ENCODE data around the gene RBM4. TPM values are rescaled to one million over a fixed set of nuclear protein-coding genes. Genes with fewer than 3 reads are reported as not detected.

RBM4 gene
- total and polyA plus RNA-seq, 2 of the 4 experiments (the other 2 are of a cell fraction): 165 to 198 TPM

DNA sequence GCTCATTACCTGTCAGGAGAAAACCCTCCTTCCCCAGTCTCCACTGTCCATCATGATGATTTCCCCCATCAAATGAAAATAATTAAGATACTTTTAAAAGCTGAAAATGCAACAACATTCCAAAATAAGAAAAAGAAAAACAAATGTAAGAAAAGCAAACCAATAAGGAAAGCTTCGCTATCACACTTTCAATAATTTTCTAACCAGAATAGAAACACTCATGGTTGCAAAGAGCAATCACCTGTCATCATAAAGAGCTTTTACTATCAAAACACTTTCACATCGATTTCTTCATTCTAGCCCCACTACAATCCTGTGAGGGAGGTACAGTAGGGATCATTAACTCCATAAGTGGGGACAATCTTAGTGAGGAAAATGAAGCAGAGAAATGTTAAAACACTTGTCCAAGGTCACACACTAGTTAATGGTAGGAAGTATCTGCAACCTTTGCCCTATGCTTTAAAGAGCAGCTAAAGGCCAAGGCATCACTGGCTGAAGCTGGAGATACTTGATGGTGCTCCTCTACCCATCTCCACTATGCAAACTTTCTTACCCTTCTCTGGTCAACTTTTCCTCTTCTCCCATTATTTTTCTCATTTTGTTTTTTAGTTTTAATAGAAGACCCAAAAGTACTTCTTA, 36.6 kb downstream of the RBM4 start:
- H3K27ac ChIP-seq (ENCODE audit: insufficient read depth, low read length): no peak overlapping the region
- H2AK5ac ChIP-seq (ENCODE audit: low read depth, low read length): no peak overlapping the region
- dilution Hi-C loops (cut with HindIII; ENCODE audit: low sequenced_read_pairs, unreplicated experiment): no loop called here
- H3K9ac ChIP-seq (ENCODE audit: low read depth, low read length): no peak overlapping the region
- H4K20me1 ChIP-seq (ENCODE audit: insufficient read depth, low read length): peaks cover 10% of the 10 kb centered on the region; the same call in 1 of the 2 replicates
- H3K9me3 ChIP-seq (ENCODE audit: control insufficient read depth, insufficient read depth, low read length): no peaks in the 10 kb centered on the region
- H3K4me1 ChIP-seq (ENCODE audit: control insufficient read depth, insufficient read depth, low read length): peaks cover 5% of the 10 kb centered on the region
- peaks cover 6% of the 10 kb centered on the region; the same call in 1 of the 2 replicates for H3K9me1 ChIP-seq (ENCODE audit: insufficient read depth, low read length)
- WGBS, 2 experiments (ENCODE audit: extremely low coverage in 2 of 2, insufficient read length in 1 of 2): no CpG with 5 or more reads among the region's 2 CpGs
- no peak overlapping the region for H2AK9ac ChIP-seq (replicated peaks; ENCODE audit: low read depth, low read length, poor library complexity)
- ChIA-PET CTCF (no interaction called here), POLR2A (ENCODE audit: unreplicated experiment) (no interaction called here)
- ATAC-seq (ENCODE audit: low read depth): no peak
- H3K36me3 ChIP-seq (ENCODE audit: control insufficient read depth, insufficient read depth, low read length): peaks cover 8% of the 10 kb centered on the region
- H3K27me3 ChIP-seq (ENCODE audit: control insufficient read depth, insufficient read depth, low read length): no peaks in the 10 kb centered on the region
- no peak overlapping the region for H2BK120ac ChIP-seq (ENCODE audit: low read depth, low read length)
- intact Hi-C loops (cut with micrococcal nuclease): no loop called here
- no peak overlapping the region for H3K4ac ChIP-seq (ENCODE audit: low read depth, low read length)
- in situ Hi-C loops (cut with MboI; ENCODE audit: low sequenced_read_pairs): no loop called here
- no peak overlapping the region for H4K5ac ChIP-seq (ENCODE audit: low read depth, low read length)
- peak overlapping the region; percentile 26; the same call in 1 of the 2 replicates for H3K23ac ChIP-seq (ENCODE audit: low read depth, low read length)
- no peak for TF ChIP-seq RAD21 (IDR thresholded peaks at IDR 0.05; ENCODE audit: low read length)
- TF ChIP-seq, protein P1, sequence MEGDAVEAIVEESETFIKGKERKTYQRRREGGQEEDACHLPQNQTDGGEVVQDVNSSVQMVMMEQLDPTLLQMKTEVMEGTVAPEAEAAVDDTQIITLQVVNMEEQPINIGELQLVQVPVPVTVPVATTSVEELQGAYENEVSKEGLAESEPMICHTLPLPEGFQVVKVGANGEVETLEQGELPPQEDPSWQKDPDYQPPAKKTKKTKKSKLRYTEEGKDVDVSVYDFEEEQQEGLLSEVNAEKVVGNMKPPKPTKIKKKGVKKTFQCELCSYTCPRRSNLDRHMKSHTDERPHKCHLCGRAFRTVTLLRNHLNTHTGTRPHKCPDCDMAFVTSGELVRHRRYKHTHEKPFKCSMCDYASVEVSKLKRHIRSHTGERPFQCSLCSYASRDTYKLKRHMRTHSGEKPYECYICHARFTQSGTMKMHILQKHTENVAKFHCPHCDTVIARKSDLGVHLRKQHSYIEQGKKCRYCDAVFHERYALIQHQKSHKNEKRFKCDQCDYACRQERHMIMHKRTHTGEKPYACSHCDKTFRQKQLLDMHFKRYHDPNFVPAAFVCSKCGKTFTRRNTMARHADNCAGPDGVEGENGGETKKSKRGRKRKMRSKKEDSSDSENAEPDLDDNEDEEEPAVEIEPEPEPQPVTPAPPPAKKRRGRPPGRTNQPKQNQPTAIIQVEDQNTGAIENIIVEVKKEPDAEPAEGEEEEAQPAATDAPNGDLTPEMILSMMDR (conservative IDR thresholded peaks at IDR 0.05; ENCODE audit: low read depth, low read length): no peak
- no peak for TF ChIP-seq FOS (IDR thresholded peaks at IDR 0.05; ENCODE audit: low read depth, low read length)
- no peak for TF ChIP-seq POLR2A (IDR thresholded peaks at IDR 0.05; ENCODE audit: low read depth, low read length)
- TF ChIP-seq, protein P2, sequence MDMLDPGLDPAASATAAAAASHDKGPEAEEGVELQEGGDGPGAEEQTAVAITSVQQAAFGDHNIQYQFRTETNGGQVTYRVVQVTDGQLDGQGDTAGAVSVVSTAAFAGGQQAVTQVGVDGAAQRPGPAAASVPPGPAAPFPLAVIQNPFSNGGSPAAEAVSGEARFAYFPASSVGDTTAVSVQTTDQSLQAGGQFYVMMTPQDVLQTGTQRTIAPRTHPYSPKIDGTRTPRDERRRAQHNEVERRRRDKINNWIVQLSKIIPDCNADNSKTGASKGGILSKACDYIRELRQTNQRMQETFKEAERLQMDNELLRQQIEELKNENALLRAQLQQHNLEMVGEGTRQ (IDR thresholded peaks at IDR 0.05; ENCODE audit: low read depth, low read length): no peak
- no peak for TF ChIP-seq MAZ (IDR thresholded peaks at IDR 0.05; ENCODE audit: borderline replicate concordance, low read depth, low read length)
- no peak for TF ChIP-seq BHLHE40 (IDR thresholded peaks at IDR 0.05; ENCODE audit: low read depth, low read length)
- TF ChIP-seq, protein P3, sequence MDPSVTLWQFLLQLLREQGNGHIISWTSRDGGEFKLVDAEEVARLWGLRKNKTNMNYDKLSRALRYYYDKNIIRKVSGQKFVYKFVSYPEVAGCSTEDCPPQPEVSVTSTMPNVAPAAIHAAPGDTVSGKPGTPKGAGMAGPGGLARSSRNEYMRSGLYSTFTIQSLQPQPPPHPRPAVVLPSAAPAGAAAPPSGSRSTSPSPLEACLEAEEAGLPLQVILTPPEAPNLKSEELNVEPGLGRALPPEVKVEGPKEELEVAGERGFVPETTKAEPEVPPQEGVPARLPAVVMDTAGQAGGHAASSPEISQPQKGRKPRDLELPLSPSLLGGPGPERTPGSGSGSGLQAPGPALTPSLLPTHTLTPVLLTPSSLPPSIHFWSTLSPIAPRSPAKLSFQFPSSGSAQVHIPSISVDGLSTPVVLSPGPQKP (IDR thresholded peaks at IDR 0.05; ENCODE audit: borderline replicate concordance, low read depth, low read length): no peak
- TF ChIP-seq SMC3 (IDR thresholded peaks at IDR 0.05; ENCODE audit: low read depth, low read length): no peak
- no peak for TF ChIP-seq RFX5 (IDR thresholded peaks at IDR 0.05; ENCODE audit: low read depth, low read length)
- TF ChIP-seq NFE2L2 (IDR thresholded peaks at IDR 0.05; ENCODE audit: low read depth, low read length): no peak
- no peak for TF ChIP-seq MAFK (IDR thresholded peaks at IDR 0.05; ENCODE audit: low read depth, low read length)
- TF ChIP-seq RCOR1 (IDR thresholded peaks at IDR 0.05; ENCODE audit: insufficient replicate concordance, low read length): no peak
- TF ChIP-seq CEBPB (IDR thresholded peaks at IDR 0.05; ENCODE audit: low read depth, low read length): no peak
- no peak for TF ChIP-seq MXI1 (IDR thresholded peaks at IDR 0.05; ENCODE audit: borderline replicate concordance, low read depth, low read length)
- BruUV-seq (replicated peaks): no TSS peak
- no peak overlapping the region for H3K4me3 ChIP-seq (ENCODE audit: insufficient read depth, low read depth, low read length)
- H4K91ac ChIP-seq (ENCODE audit: insufficient read depth, low read depth, low read length): no peak overlapping the region
- no peak overlapping the region for H3K56ac ChIP-seq (ENCODE audit: extremely low read depth, insufficient read depth, low read length)
- peak overlapping the region; percentile 63; the same call in 1 of the 2 replicates for H3K4me2 ChIP-seq (ENCODE audit: low read depth, low read length)
- H2BK5ac ChIP-seq (ENCODE audit: low read depth, low read length, poor library complexity, severe bottlenecking): no peak overlapping the region
- no peak overlapping the region for H3K14ac ChIP-seq (replicated peaks; ENCODE audit: low read depth, low read length)
- no peak overlapping the region for H2BK15ac ChIP-seq (ENCODE audit: low read depth, low read length)
- H2AFZ ChIP-seq (replicated peaks; ENCODE audit: low read length, poor library complexity): no peak overlapping the region
- peaks cover 25 to 51% of the 10 kb centered on the region in 2 experiments for H3K79me1 ChIP-seq (ENCODE audit: low read depth in 1 of 2, low read length in 2 of 2)
- H2BK20ac ChIP-seq (ENCODE audit: low read depth, low read length): no peak overlapping the region
- no peak overlapping the region for H4K8ac ChIP-seq (ENCODE audit: low read depth in 2 of 2, low read length in 2 of 2)
- DNase-seq: no peak
- H3K18ac ChIP-seq (ENCODE audit: low read depth, low read length): no peak overlapping the region
